ELF-1 (cell line): ENCODE data around the gene DPH2.

Experiments
- DNase-seq: peaks from one replicate; pipeline ENCODE4 v3.0.0-alpha.2; 2016; ENCODE audit warnings: low read depth, low spot score

The DPH2 gene

GRCh38 chr1:43999455-43999854 is 29.6 kb downstream of the DPH2 start:
- DNase-seq = no peak

GRCh38 chr1:44000122-44000665 is 30.4 kb downstream of the DPH2 start:
- DNase-seq = no peak

GRCh38 chr1:44002165-44002564 is 32.4 kb downstream of the DPH2 start:
- DNase-seq = no peak

DNA sequence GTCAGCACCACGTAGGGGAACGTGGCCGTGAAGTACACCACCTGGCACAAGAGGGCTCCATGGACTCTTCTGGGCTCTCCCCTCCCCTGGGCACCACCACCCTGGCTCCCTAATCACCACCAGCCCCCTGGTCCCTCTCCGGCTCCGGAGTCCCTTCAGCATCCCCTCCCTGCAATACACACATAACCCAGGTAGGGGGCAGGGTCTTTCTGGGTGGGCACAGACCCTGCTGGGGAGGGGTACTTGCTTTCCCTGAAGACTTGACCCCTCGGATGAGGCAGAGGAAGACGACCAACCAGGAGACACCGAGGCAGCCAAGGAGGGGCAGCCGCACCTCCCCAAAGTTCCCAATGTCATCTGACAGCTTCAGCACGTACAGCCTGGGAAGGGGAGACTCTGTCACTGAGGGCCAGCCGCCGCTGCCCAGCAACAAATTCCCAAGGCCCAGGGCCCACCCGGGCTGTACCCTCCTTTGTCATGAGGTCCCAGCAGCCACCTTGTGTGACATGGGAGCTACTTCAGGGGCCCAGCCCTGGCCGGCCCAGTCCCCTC is 32.9 kb downstream of the DPH2 start:
- no peak for DNase-seq

DNA sequence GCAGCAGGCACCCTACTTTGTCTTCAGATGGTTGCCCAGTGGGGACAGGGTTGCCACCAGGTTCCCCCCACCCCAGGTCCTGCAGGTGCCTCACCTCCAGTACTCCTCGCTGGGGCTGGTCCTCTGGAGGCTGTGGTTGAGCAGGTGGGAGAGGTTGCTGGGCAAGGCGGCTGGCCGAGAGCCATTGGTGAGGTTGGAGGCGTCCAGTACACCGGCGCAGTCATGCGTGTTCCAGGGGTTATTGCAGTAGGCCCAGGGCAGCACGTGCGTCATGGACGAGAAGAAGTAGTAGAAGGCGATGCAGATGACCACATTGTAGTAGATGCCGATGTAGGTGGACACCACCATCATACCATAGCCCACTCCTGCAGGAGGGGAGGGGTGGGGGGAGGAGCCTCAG is 38.4 kb downstream of the DPH2 start:
- DNase-seq = no peak

DNA sequence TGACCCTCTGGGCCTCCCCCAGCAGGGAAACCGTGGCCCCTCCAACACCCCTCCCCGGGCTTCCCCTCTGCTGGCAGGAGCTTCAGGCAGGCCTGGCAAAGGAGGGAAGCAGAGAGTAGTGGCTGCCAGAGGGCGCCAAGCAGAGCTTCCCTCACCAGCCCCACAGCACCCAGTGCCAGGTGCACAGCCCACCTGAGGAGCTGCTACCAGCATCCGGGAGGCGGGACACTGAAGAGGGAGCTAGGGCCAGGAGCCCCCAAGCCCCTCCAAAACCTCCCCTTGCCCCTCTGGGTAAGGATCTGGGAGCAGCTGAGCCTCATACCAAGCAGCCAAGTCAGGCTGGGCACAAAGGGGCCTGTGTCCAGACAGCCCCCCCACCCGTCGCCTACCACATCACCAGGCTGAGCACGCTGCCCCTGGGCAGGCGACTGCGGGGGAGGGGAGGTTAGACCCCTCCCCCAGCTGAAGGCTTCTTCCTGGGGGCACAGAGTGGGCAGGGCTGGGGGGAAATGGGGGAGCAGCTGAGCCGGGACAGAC is 41.2 kb downstream of the DPH2 start:
- no peak for DNase-seq

GRCh38 chr1:44012404-44012803 is 42.6 kb downstream of the DPH2 start:
- DNase-seq = no peak

DNA sequence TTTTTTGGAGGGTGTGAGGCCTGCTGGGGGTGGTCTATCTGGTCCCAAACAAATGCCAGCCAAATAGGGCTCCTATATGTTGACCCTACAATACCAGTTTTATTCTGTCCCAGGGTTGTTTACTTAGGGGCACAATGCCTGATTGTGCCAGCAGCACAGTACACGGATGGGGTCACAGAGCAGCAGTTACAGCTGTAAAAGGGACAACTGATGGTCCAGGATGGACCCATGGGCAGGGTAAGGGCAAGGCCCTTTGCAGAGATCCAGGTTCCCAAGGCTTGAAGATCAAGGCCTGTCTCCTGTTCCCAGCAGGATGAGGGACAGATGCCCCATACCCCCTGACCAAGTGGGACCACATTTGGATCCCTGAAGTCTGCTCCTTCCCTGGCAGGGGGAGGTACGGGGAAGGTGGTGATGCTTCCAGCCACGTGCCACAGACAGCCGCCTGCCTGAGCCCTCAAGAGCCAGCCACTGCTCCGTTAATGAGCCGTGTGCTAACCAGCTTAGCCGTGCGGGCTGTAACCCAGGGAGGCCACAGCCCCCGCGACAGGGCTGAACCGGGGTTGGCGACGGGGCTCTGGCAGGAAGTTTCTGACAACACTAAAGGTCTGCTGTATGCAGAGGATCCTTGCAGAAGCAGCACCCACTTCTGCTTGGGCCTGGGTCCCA is 43.3 kb downstream of the DPH2 start:
- DNase-seq = no peak

DNA sequence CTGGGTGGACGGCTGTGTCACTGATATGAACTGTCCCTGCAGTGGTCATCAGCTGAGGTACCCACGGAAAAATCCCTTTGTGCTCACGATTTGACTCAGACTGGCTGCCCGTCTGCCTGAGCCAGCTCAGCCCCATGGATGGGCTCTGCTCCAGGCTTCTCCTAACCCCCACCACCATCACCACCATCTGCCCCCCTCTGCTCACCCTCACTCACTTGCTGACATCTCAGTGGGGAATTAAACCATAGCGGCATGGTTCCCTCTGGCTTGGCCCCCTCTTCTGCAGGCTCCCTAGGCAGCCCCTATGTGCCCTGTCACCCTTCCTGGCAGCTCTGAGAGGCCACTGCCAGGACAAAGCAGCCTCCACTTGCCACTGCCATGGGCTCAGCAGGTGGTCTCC is 44.1 kb downstream of the DPH2 start:
- DNase-seq = no peak

DNA sequence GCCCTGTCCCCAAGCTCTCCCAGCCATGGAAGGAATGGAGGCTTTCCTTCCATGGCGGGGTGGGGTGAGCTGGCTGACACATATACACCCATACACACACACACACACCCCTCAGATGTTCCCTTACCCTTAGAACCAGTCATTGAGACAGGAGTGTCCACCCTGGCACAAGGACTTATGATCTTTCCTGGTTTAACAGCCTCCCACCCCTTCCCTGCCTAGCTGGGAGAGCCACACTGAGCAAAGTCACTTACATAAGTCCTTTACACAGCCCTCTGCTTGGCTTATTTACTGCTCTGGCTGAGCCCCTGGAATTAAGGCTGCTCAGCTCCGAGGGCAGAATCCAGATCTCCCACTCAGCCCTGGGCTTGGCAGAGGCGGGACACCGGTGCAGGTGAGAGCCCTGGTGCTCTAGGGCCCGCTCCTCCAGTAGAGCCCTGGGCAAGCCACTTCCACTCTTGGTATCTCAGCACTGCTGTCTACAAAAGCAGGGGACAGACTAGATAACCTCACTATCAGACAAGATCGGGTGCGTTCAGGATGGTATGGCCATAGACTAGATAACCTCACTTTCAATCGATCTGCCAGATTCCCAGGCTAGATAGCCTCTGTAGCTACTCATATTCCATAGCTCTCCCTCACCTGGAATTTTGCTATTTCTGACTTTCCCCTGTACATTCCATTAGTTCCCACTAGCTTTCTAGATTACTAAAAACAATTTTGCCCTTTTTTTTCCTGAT is 44.7 kb downstream of the DPH2 start:
- DNase-seq = no peak

DNA sequence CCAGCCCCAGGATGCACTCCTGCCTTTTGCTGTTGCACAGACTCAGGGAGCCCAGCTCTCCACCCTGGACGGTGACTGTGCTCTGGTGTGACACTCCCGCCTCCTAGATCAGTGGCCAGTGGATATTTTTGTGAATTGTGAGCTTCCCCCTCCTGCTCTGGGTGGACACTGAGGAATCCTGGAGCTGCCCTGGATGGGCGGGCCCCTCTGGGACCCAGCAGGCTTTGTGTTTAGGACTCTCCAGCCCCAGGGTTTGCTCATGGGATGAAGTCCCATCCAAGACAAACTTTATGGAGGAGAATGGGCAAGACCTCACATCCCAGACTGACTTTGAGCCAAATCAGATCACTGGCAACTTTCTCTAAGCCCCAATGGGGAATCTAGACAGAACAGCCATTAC is 45.4 kb downstream of the DPH2 start:
- no peak for DNase-seq

GRCh38 chr1:44016041-44016889 is 46.5 kb downstream of the DPH2 start:
- no peak for DNase-seq

GRCh38 chr1:44016890-44017400 is 47.1 kb downstream of the DPH2 start:
- no peak for DNase-seq

GRCh38 chr1:44019466-44019948 is 49.7 kb downstream of the DPH2 start:
- no peak for DNase-seq

DNA sequence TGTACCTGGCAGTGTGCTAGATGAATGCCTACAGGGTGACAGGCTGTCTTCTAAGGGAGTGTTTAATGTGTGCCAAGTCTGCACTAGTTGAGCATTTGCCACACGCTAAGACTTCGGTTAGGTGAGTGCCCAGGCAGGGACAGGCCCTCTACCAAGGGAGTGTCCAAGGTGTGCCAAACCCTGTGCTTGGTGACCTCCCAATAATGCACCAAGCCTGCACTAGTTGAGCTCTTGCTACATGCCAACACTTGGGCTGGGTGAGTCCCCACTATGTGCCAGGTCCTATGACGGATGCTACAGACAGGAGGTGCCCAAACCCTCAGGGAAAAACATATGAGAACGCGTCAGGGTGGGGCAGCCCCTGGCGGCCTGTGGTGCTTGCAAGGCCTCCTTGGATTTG is 50.7 kb downstream of the DPH2 start:
- DNase-seq = no peak

- no peak for DNase-seq
Measured at GRCh38 chr1:44021156-44021555, 51.3 kb downstream of the DPH2 start.

- DNase-seq = no peak
Measured at GRCh38 chr1:44021581-44022321, 51.9 kb downstream of the DPH2 start.
